Uterus (tissue), 2 donors: ENCODE data around the gene EIF4E1B.

Source experiments
- POLR2A ChIP-seq, 2 donors: fragments of 450-650 bp; IDR thresholded peaks; one replicate each; pipeline ENCODE4 v1.6.1; 2016; ENCODE audit warnings: antibody characterized with exemption in 2 of 2, mild to moderate bottlenecking in 1 of 2, moderate library complexity in 1 of 2
- TF ChIP-seq, protein P1 (sequence below), 4 experiments: fragments of 200-600 bp in 2 of 4; fragments of 450-650 bp in 2 of 4; sonication (generic) in 2 of 4; IDR thresholded peaks; one replicate each; pipeline ENCODE4 v1.5.1; 2016 to 2019; ENCODE audit warnings: antibody characterized with exemption in 4 of 4, mild to moderate bottlenecking in 2 of 4, moderate library complexity in 1 of 4

- TF ChIP-seq, protein P1, sequence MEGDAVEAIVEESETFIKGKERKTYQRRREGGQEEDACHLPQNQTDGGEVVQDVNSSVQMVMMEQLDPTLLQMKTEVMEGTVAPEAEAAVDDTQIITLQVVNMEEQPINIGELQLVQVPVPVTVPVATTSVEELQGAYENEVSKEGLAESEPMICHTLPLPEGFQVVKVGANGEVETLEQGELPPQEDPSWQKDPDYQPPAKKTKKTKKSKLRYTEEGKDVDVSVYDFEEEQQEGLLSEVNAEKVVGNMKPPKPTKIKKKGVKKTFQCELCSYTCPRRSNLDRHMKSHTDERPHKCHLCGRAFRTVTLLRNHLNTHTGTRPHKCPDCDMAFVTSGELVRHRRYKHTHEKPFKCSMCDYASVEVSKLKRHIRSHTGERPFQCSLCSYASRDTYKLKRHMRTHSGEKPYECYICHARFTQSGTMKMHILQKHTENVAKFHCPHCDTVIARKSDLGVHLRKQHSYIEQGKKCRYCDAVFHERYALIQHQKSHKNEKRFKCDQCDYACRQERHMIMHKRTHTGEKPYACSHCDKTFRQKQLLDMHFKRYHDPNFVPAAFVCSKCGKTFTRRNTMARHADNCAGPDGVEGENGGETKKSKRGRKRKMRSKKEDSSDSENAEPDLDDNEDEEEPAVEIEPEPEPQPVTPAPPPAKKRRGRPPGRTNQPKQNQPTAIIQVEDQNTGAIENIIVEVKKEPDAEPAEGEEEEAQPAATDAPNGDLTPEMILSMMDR (IDR thresholded peaks at IDR 0.05): no peak
- no peak for TF ChIP-seq POLR2A (IDR thresholded peaks at IDR 0.05)
Observed at GRCh38 chr5:176664479-176664878, 34.0 kb downstream of the EIF4E1B start.
